GM12874 (cell line): ENCODE data around the gene ZNF586.

Experiments
- TF ChIP-seq, protein P1 (sequence below): IDR thresholded peaks from 2 replicates; pipeline ENCODE4 v1.5.1; 2011; ENCODE audit warnings: low read depth, mild to moderate bottlenecking, control low read depth, low read length, moderate library complexity; ENCODE audit not compliant: insufficient read depth

The ZNF586 gene

DNA sequence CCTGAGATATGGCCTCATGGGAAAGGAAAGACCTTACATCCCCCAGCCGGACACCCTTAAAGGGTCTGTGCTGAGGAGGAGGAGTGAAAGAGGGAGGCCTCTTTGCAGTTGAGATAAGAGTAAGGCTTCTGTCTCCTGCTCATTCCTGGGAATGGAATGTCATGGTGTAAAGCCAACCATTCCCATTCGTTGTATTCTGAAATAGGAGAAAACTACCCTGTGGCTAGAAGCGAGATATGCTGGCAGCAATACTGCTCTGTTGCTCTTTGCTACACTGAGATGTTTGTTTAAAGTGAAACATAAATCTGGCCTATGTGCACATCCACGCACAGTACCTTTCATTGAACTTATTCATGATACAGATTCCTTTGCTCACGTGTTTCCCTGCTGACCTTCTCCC lies 59.8 kb downstream of the ZNF586 start:
- TF ChIP-seq, protein P1, sequence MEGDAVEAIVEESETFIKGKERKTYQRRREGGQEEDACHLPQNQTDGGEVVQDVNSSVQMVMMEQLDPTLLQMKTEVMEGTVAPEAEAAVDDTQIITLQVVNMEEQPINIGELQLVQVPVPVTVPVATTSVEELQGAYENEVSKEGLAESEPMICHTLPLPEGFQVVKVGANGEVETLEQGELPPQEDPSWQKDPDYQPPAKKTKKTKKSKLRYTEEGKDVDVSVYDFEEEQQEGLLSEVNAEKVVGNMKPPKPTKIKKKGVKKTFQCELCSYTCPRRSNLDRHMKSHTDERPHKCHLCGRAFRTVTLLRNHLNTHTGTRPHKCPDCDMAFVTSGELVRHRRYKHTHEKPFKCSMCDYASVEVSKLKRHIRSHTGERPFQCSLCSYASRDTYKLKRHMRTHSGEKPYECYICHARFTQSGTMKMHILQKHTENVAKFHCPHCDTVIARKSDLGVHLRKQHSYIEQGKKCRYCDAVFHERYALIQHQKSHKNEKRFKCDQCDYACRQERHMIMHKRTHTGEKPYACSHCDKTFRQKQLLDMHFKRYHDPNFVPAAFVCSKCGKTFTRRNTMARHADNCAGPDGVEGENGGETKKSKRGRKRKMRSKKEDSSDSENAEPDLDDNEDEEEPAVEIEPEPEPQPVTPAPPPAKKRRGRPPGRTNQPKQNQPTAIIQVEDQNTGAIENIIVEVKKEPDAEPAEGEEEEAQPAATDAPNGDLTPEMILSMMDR = no peak

DNA sequence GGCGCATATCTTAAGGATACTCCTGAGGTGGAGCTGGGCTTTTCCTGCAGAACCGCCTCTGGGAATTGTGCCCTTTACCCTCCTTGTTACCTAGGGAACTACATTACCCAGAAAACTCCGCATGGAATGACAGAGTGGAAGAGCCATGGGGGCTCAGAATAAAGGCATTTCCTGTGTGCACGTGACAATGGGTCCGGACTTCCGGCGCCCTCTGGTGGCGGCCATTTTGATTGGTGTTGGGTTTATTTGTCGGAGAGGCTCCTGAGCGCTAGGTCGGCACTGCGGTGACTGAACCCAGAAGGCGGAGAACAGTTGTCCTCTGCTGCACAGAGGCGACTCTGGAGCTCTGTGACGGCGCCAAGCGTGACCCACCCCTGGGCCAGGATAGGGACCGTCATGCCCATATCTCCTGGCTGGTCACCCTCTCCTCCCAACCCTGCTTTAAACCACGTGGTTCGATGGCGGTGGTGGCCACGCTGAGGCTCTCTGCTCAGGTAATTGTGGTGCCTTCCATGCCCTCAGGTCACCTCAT lies 60.7 kb downstream of the ZNF586 start, which contains the start of gene ZNF587B:
TSS of gene ZNF587B (plus strand) at position 229 of the 532 bp plus-strand sequence. CDS start at position 459, 230 bp downstream.
- TF ChIP-seq, protein P1 = peak; percentile 23; the same call in 1 of the 2 replicates
